ENCODE results near the gene ZNF79.

Gene ZNF79

DNA sequence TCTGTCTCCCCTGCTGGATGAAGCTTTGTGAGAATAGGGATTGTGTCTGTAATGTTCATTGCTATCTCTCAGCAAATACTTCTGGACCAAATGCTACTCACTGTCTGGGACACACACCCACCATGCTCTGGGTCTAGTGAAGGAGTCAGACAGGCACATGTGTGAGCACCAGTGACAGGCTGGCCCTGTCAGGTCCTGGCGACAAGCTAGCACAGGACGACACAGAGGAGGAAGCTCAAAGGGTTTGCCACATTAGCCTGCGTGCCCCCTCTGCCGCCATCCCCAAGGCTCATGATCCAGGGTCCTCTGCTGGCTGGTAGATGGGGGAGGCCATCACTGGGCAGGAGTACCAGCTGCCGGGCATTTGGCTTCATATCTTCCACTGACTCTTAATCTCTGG, 50.4 kb downstream of the ZNF79 start:
- H3K4me3 ChIP-seq (ENCODE audit: low read depth, low read length): no peak overlapping the region
- TF ChIP-seq, protein P1, sequence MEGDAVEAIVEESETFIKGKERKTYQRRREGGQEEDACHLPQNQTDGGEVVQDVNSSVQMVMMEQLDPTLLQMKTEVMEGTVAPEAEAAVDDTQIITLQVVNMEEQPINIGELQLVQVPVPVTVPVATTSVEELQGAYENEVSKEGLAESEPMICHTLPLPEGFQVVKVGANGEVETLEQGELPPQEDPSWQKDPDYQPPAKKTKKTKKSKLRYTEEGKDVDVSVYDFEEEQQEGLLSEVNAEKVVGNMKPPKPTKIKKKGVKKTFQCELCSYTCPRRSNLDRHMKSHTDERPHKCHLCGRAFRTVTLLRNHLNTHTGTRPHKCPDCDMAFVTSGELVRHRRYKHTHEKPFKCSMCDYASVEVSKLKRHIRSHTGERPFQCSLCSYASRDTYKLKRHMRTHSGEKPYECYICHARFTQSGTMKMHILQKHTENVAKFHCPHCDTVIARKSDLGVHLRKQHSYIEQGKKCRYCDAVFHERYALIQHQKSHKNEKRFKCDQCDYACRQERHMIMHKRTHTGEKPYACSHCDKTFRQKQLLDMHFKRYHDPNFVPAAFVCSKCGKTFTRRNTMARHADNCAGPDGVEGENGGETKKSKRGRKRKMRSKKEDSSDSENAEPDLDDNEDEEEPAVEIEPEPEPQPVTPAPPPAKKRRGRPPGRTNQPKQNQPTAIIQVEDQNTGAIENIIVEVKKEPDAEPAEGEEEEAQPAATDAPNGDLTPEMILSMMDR (IDR thresholded peaks at IDR 0.05; ENCODE audit: low read depth, low read length): no peak

DNA sequence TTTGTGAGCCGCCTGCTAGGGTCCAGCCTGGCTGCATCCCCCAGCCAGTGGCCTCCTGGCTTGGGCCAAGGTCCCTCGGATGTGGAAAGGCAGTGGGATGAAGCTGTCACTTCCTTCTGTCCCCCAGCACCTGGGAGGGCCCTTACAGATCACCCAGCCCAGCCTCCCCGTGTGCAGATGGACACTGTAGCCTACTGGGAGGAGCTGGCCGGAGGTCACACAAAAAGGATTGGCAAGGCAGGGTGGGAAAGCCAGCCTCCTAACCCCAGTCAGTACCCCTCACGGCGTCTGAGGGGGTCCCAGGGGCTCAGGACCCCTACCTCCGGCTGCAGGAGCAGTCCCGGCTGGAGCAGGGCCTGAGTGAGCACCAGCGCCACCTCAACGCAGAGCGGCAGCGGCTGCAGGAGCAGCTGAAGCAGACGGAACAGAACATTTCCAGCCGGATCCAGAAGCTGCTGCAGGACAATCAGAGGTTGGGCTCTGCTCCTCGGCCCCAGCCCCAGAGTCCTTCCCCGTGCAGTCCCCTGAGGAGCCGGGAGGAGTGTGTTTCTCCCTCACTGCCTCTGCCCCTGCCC, 55.4 kb downstream of the ZNF79 start:
- H3K4me3 ChIP-seq (ENCODE audit: low read depth, low read length): no peak overlapping the region
- TF ChIP-seq, protein P1 (IDR thresholded peaks at IDR 0.05; ENCODE audit: low read depth, low read length): no peak

DNA sequence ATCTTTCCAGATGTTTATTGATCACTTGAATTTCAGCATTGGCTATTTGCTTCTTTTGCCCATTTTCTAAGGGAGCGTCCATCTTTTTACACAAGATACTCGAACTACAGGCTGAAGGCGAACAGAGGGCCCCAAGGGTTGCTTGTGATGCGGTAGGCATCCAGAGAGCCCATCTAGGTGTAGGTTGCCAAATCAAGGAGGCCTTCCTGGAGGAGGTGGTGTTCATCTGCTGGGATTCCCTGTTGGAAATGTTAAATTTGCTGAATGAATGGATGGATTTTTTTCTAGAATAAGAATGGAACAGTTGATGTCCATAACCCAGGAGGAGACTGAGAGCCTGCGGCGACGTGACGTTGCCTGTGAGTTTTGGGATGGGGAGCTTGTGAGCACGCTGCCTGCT, 58.5 kb downstream of the ZNF79 start:
- no peak overlapping the region for H3K4me3 ChIP-seq (ENCODE audit: low read depth, low read length)
- TF ChIP-seq, protein P1 (IDR thresholded peaks at IDR 0.05; ENCODE audit: low read depth, low read length): no peak

DNA sequence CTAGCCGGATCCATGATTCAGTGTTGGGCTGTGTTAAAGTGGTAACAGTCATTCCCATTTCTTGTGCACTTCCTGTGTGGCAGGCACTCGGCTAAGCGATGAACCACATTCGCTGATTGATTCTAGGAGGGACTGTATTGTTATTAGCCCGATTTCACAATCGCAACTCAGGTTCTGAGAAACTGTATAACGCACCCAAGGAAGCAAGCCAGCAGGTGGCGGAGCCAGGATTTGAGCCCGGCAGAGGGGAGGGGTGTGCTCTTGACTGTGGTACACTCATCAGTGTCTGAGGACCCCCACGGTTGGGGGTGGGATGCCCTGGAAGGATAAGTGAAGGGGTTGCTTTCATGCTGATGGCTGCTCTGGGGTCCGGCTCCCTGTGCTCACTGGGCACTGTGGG, 61.8 kb downstream of the ZNF79 start:
- TF ChIP-seq, protein P1 (IDR thresholded peaks at IDR 0.05; ENCODE audit: low read depth, low read length): no peak
- no peak overlapping the region for H3K4me3 ChIP-seq (ENCODE audit: low read depth, low read length)

DNA sequence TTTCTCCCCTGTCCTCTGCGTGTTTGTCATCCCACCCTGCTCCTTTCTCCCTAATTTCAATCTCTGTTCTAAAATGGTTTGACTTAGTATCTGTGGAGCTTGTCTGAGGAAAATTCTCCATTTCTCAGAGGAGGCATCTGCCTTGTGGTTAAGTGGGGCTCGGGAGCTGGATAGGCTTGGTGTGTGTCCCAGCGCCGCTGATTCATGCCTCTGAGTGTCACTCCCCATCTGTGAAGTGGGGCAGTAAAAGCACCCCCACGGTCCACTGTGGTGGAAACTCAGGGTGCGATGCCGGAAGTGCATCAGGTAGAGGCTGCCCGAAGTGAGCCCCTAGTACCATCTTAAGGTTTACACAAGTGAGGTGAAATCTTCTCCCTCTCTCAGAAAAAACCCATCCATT, 64.8 kb downstream of the ZNF79 start:
- TF ChIP-seq, protein P1 (IDR thresholded peaks at IDR 0.05; ENCODE audit: low read depth, low read length): no peak
- H3K4me3 ChIP-seq (ENCODE audit: low read depth, low read length): no peak overlapping the region

DNA sequence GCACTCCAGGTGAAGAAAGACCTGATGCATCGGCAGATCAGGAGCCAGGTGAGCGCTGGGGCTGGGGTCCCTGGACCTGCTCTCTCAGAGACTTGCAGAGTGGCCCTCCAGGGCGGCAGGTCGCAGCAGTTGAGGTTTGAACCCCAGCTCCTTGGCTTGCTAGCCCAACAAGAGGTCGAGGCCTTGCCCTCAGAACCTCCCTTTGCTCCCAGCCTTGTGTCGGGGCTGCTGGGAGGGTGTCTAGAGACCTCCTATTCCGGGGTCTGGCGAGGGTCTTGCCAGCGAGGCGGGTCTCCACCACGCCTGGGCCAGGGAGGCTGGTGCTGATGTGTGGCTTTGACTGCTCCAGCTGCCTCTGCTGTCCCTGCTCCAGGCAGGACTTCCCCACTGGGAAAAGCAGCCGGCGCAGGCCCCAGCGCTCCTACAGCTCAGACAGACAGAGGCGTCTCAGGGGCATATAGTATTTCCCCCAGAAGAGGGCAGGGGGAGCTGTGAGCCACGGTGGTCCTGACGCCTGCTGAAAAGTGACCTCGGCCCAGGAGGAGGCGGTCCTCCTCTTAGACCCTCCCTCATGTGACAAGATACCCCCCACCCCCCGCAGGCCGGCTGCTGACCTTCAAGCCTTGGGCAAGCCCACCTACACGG, 65.4 kb downstream of the ZNF79 start:
- no peak overlapping the region for H3K4me3 ChIP-seq (ENCODE audit: low read depth, low read length)
- TF ChIP-seq, protein P1 (IDR thresholded peaks at IDR 0.05; ENCODE audit: low read depth, low read length): no peak

DNA sequence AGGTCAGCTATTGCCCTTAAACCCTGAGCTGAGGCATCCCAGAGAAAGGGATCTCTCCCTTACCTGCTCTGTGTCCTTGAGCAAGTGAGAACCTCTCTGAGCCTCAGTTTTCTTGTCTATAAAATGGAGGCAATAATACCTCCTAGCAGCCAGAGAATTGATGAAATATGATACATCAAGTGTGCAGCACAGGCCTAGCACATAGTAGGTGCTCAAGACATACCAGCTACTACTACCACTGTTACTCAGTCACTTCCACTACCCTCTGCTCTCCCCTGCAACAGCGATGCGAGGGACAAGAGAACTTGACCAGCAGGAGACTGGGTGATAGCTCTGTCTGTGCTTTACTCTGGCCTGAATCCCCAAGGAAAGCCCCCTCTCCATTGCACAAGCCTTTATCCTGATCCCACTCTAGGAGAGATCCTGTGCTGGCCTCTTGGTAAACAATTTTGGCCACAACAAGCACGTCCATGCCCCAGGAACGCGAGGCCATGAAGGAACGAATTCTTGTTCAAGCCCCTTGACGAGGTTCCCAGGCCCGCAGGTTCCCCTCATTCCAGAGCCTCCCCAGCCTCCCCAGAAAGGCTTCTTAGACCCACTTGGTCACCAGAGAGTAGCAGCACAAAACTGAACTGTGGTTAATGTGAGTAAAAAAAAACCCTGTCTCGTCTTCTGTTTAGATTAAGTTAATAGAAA, 66.5 kb downstream of the ZNF79 start:
- TF ChIP-seq, protein P1 (IDR thresholded peaks at IDR 0.05; ENCODE audit: low read depth, low read length): no peak

More for the DNA sequence above, 66.5 kb downstream of the ZNF79 start:
- no peak overlapping the region for H3K4me3 ChIP-seq (ENCODE audit: low read depth, low read length)
